Stimulated activated memory B cell treated with anti-CD40 and anti-IgM and Interleukin-4, amounts not matched to agents 10 μg/mL and 1 μg/mL and 100 μg/mL, for 72 hours (primary cell): ENCODE results near the gene ZBTB6.

Experiments
- ATAC-seq: fragments of 150-1000 bp; cut with Tn5 transposase; 2 replicates; pipeline ENCODE4 v1.10.0; 2021
- H3K27ac Mint-ChIP-seq: one replicate; pipeline ENCODE4 v1.8.0; 2022; ENCODE audit warnings: mild to moderate bottlenecking, mixed read lengths
- H3K27me3 Mint-ChIP-seq: one replicate; pipeline ENCODE4 v1.8.0; 2022; ENCODE audit warnings: mixed read lengths
- H3K36me3 Mint-ChIP-seq: one replicate; pipeline ENCODE4 v1.8.0; 2022; ENCODE audit warnings: mixed read lengths
- H3K4me1 Mint-ChIP-seq: one replicate; pipeline ENCODE4 v1.8.0; 2022; ENCODE audit warnings: mixed read lengths
- H3K4me3 Mint-ChIP-seq: one replicate; pipeline ENCODE4 v1.8.0; 2022; ENCODE audit warnings: mild to moderate bottlenecking, moderate library complexity, mixed read lengths
- H3K9me3 Mint-ChIP-seq: one replicate; pipeline ENCODE4 v1.8.0; 2022; ENCODE audit warnings: mixed read lengths

ZBTB6 gene

GRCh38 chr9:122912964-122913673 is at the start of gene ZBTB6:
TSS of gene ZBTB6 (minus strand) at chr9:122913323. CDS start at chr9:122912072, 1,251 bp downstream.
- Mint-ChIP-seq H3K4me3 (peak within 1 kb of the TSS; percentile 86), H3K9me3 (no peaks in the 10 kb centered on the region), H3K36me3 (peaks cover 39% of the 10 kb centered on the region), H3K27me3 (no peaks in the 10 kb centered on the region), H3K4me1 (peaks cover 19% of the 10 kb centered on the region), H3K27ac (peak within 1 kb of the TSS; percentile 96)
- ATAC-seq: peak; percentile 100

GRCh38 chr9:122961139-122961538 is 48.0 kb upstream of the ZBTB6 start:
- no peak overlapping the region for H3K27ac Mint-ChIP-seq
- H3K27me3 Mint-ChIP-seq: no peaks in the 10 kb centered on the region
- H3K36me3 Mint-ChIP-seq: peaks cover 45% of the 10 kb centered on the region
- peaks cover 3% of the 10 kb centered on the region for H3K9me3 Mint-ChIP-seq
- no peak overlapping the region for H3K4me3 Mint-ChIP-seq
- H3K4me1 Mint-ChIP-seq: peaks cover 3% of the 10 kb centered on the region
- ATAC-seq: no peak

GRCh38 chr9:122955961-122956360 is 42.8 kb upstream of the ZBTB6 start:
- peaks cover 3% of the 10 kb centered on the region for H3K9me3 Mint-ChIP-seq
- no peaks in the 10 kb centered on the region for H3K27me3 Mint-ChIP-seq
- H3K27ac Mint-ChIP-seq: peak overlapping the region; percentile 25
- H3K4me3 Mint-ChIP-seq: no peak overlapping the region
- ATAC-seq: no peak
- H3K4me1 Mint-ChIP-seq: peaks cover 34% of the 10 kb centered on the region
- peaks cover 27% of the 10 kb centered on the region for H3K36me3 Mint-ChIP-seq

GRCh38 chr9:122954253-122954691 is 41.1 kb upstream of the ZBTB6 start:
- H3K4me3 Mint-ChIP-seq: no peak overlapping the region
- H3K4me1 Mint-ChIP-seq: peaks cover 47% of the 10 kb centered on the region
- peaks cover 12% of the 10 kb centered on the region for H3K36me3 Mint-ChIP-seq
- H3K27ac Mint-ChIP-seq: no peak overlapping the region
- H3K9me3 Mint-ChIP-seq: no peaks in the 10 kb centered on the region
- no peaks in the 10 kb centered on the region for H3K27me3 Mint-ChIP-seq
- ATAC-seq: no peak

GRCh38 chr9:122951056-122951455 is 37.9 kb upstream of the ZBTB6 start:
- ATAC-seq: no peak
- Mint-ChIP-seq H3K36me3 (peaks cover 11% of the 10 kb centered on the region), H3K9me3 (no peaks in the 10 kb centered on the region), H3K4me3 (no peak overlapping the region), H3K27me3 (no peaks in the 10 kb centered on the region), H3K4me1 (peaks cover 60% of the 10 kb centered on the region), H3K27ac (no peak overlapping the region)

GRCh38 chr9:122950263-122950662 is 37.1 kb upstream of the ZBTB6 start:
- Mint-ChIP-seq H3K27ac (no peak overlapping the region), H3K4me3 (no peak overlapping the region), H3K27me3 (no peaks in the 10 kb centered on the region), H3K9me3 (no peaks in the 10 kb centered on the region), H3K4me1 (peaks cover 57% of the 10 kb centered on the region), H3K36me3 (peaks cover 11% of the 10 kb centered on the region)
- no peak for ATAC-seq

- no peaks in the 10 kb centered on the region for H3K27me3 Mint-ChIP-seq
- peaks cover 54% of the 10 kb centered on the region for H3K4me1 Mint-ChIP-seq
- H3K9me3 Mint-ChIP-seq: no peaks in the 10 kb centered on the region
- H3K4me3 Mint-ChIP-seq: no peak overlapping the region
- no peak overlapping the region for H3K27ac Mint-ChIP-seq
- peaks cover 11% of the 10 kb centered on the region for H3K36me3 Mint-ChIP-seq
- no peak for ATAC-seq
Observed at GRCh38 chr9:122949696-122950095, 36.6 kb upstream of the ZBTB6 start.

- Mint-ChIP-seq H3K27ac (no peak overlapping the region), H3K9me3 (no peaks in the 10 kb centered on the region), H3K4me1 (peaks cover 43% of the 10 kb centered on the region), H3K4me3 (no peak overlapping the region), H3K27me3 (no peaks in the 10 kb centered on the region), H3K36me3 (peaks cover 17% of the 10 kb centered on the region)
- ATAC-seq: no peak
Observed at GRCh38 chr9:122948313-122948712, 35.2 kb upstream of the ZBTB6 start.

- peaks cover 49% of the 10 kb centered on the region for H3K4me1 Mint-ChIP-seq
- ATAC-seq: no peak
Observed at GRCh38 chr9:122946461-122947005, 33.4 kb upstream of the ZBTB6 start.

GRCh38 chr9:122944960-122945888 is 32.1 kb upstream of the ZBTB6 start:
- Mint-ChIP-seq H3K27me3 (no peaks in the 10 kb centered on the region), H3K36me3 (peaks cover 17% of the 10 kb centered on the region), H3K9me3 (no peaks in the 10 kb centered on the region), H3K27ac (no peak overlapping the region), H3K4me3 (no peak overlapping the region), H3K4me1 (peaks cover 48% of the 10 kb centered on the region)
- no peak for ATAC-seq

More at GRCh38 chr9:122946461-122947005, 33.4 kb upstream of the ZBTB6 start:
- Mint-ChIP-seq H3K9me3 (no peaks in the 10 kb centered on the region), H3K4me3 (no peak overlapping the region), H3K36me3 (peaks cover 17% of the 10 kb centered on the region), H3K27me3 (no peaks in the 10 kb centered on the region), H3K27ac (no peak overlapping the region)

GRCh38 chr9:122941582-122942234 is 28.6 kb upstream of the ZBTB6 start:
- H3K9me3 Mint-ChIP-seq: no peaks in the 10 kb centered on the region

GRCh38 chr9:122940749-122941581 is 27.8 kb upstream of the ZBTB6 start, which contains the start of gene RABGAP1:
TSS of gene RABGAP1 (plus strand) at chr9:122941020. CDS start at chr9:122957060, 16,040 bp downstream.
- Mint-ChIP-seq H3K4me1 (peaks cover 31% of the 10 kb centered on the region), H3K4me3 (peak within 1 kb of the TSS; percentile 94), H3K36me3 (peaks cover 25% of the 10 kb centered on the region), H3K9me3 (no peaks in the 10 kb centered on the region), H3K27ac (peak within 1 kb of the TSS; percentile 71), H3K27me3 (no peaks in the 10 kb centered on the region)
- peak; percentile 100 for ATAC-seq

More at GRCh38 chr9:122941582-122942234, 28.6 kb upstream of the ZBTB6 start:
- Mint-ChIP-seq H3K36me3 (peaks cover 25% of the 10 kb centered on the region), H3K4me3 (peak overlapping the region; percentile 94), H3K27ac (peak overlapping the region; percentile 71), H3K4me1 (peaks cover 31% of the 10 kb centered on the region), H3K27me3 (no peaks in the 10 kb centered on the region)
- no peak for ATAC-seq

- Mint-ChIP-seq H3K27ac (peak overlapping the region; percentile 71), H3K36me3 (peaks cover 25% of the 10 kb centered on the region)
Observed at GRCh38 chr9:122940454-122940748, 27.3 kb upstream of the ZBTB6 start.

GRCh38 chr9:122939601-122940000 is 26.5 kb upstream of the ZBTB6 start:
- H3K4me1 Mint-ChIP-seq: peaks cover 24% of the 10 kb centered on the region
- no peak overlapping the region for H3K27ac Mint-ChIP-seq
- no peak for ATAC-seq
- H3K9me3 Mint-ChIP-seq: no peaks in the 10 kb centered on the region
- no peaks in the 10 kb centered on the region for H3K27me3 Mint-ChIP-seq
- peaks cover 30% of the 10 kb centered on the region for H3K36me3 Mint-ChIP-seq
- peak overlapping the region; percentile 38 for H3K4me3 Mint-ChIP-seq

More at GRCh38 chr9:122940454-122940748, 27.3 kb upstream of the ZBTB6 start:
- Mint-ChIP-seq H3K4me1 (peaks cover 27% of the 10 kb centered on the region), H3K9me3 (no peaks in the 10 kb centered on the region), H3K4me3 (peak overlapping the region; percentile 94), H3K27me3 (no peaks in the 10 kb centered on the region)
- no peak for ATAC-seq
